ENCODE measurements around the gene LUZP2. TPM values are rescaled to one million over a fixed set of nuclear protein-coding genes. Genes with fewer than 3 reads are reported as not detected.
A peak's percentile ranks its signal among the peaks of the same experiment; 100 is the strongest.

LUZP2 gene
- total RNA-seq, 8 experiments from 2014 or later = 0.46 to 48.5 (median 9.8) TPM

DNA sequence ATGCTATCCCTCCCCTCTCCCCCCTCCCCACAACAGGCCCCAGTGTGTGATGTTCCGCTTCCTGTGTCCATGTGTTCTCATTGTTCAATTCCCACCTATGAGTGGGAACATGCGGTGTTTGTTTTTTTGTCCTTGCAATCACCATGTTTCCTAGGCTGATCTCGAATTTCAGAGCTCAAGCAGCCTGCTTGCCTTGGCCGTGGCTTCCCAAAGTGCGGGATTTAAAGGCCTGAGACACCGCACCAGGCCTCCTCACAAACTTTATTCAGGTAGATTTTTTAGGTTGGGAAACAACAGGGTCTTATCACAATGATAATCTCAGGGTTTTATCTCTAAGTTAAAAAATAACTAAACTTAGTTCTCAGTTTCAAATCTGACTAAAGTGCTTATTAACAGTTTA, 125.4 kb downstream of the LUZP2 start:
- no peak overlapping the region for H3K27ac ChIP-seq
- peaks cover 4 to 15% of the 10 kb centered on the region in 2 donors for H3K4me1 ChIP-seq (replicated peaks in 1 of 2)
- ATAC-seq (replicated peaks in 6 of 8) = no peak
- WGBS, 10 experiments = 17 to 100% (median 61%) methylated on average over 1 to 5 of the region's 6 CpGs; no CpG with 5 or more reads in 2 of the 10 experiments
- no peak overlapping the region for H3K4me3 ChIP-seq
- in situ Hi-C loops (cut with MboI; ENCODE audit: low pct_unique_long_range_greater_than_20kb in 2 of 9, low sequenced_read_pairs in 9 of 9, unreplicated experiment in 9 of 9) = no loop called here

DNA sequence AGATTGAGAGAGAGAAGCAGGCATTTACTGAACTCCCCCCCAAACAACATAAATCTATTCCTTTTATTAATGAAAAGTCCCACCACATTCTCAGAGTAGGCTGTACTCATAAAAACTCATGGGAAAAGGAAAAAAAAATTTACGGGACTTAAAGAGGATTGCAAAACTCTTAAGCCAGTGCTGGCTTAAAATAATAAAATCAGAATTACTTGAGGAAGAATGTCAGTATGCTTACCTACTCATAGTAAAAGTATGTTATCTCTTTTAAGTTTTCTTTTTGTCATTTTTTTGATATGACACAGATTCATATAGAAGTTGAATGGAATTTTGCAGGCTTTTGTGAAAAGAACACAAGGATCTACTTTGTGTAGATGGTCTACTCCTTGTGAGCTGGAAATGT, 126.3 kb downstream of the LUZP2 start:
- Histone ChIP-seq H3K27ac (no peak overlapping the region), H3K4me3 (no peak overlapping the region), H3K4me1 (replicated peaks in 1 of 2) (peaks cover 4 to 15% of the 10 kb centered on the region in 2 donors)
- in situ Hi-C loops (cut with MboI; ENCODE audit: low pct_unique_long_range_greater_than_20kb in 2 of 9, low sequenced_read_pairs in 9 of 9, unreplicated experiment in 9 of 9) = no loop called here
- no peak for ATAC-seq (replicated peaks in 6 of 8)
- WGBS, 10 experiments = 0 to 100% (median 69%) methylated on average over 1 of the region's 1 CpG; no CpG with 5 or more reads in 2 of the 10 experiments

DNA sequence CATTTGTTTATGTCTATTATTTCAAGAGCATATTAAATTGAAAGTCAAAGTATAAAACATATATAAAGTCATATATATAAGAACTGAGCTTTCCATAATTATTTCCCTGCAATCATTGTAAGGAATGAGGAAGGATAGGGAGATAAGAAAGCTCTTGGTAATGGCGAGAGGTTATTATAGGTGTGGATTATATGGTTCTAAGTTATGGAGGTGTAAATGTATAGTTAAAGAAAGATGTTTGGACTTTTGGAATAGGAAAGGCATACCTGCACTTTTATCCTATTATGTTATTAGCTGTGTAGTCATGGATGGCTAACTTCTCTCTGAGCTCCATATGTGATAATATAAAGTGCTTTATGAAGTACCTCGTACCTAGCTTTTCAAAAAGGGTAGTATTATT, 127.6 kb downstream of the LUZP2 start:
- H3K27ac ChIP-seq = no peak overlapping the region
- H3K4me3 ChIP-seq = no peak overlapping the region
- 8 to 100% (median 83%) methylated on average over 1 to 2 of the region's 2 CpGs; no CpG with 5 or more reads in 2 of the 10 experiments for WGBS, 10 experiments
- no peak for ATAC-seq (replicated peaks in 6 of 8)
- in situ Hi-C loops (cut with MboI; ENCODE audit: low pct_unique_long_range_greater_than_20kb in 2 of 9, low sequenced_read_pairs in 9 of 9, unreplicated experiment in 9 of 9) = no loop called here
- H3K4me1 ChIP-seq (replicated peaks in 1 of 2) = peaks cover 4 to 19% of the 10 kb centered on the region in 2 donors

DNA sequence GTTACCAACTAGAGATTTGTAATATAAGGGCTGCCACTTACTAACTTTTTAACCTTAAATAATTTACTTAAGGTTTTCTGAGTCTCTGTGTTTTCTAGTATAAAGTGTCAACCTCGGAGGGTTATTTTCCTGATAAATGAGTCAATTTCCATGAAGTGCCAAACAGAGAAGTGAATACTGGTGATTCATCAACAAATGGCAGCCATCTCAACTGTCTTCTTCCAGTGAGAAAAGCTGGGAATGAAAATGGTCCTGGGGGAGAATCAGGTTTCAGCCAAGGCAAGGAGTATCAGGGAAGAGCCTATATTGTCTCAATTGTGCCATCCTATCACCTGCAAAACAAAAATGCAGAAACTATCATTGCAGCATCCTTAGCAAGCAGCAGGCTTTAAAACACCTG, 129.1 kb downstream of the LUZP2 start:
- Histone ChIP-seq H3K4me3 (no peak overlapping the region), H3K27ac (no peak overlapping the region), H3K4me1 (replicated peaks in 1 of 2) (peaks cover 4 to 19% of the 10 kb centered on the region in 2 donors)
- peak in 4 of 8 experiments; percentile 12 to 54 (median 44) for ATAC-seq (replicated peaks in 6 of 8)
- in situ Hi-C loops (cut with MboI; ENCODE audit: low pct_unique_long_range_greater_than_20kb in 2 of 9, low sequenced_read_pairs in 9 of 9, unreplicated experiment in 9 of 9) = no loop called here
- 0 to 100% (median 53%) methylated on average over 1 of the region's 1 CpG; no CpG with 5 or more reads in 2 of the 10 experiments for WGBS, 10 experiments

DNA sequence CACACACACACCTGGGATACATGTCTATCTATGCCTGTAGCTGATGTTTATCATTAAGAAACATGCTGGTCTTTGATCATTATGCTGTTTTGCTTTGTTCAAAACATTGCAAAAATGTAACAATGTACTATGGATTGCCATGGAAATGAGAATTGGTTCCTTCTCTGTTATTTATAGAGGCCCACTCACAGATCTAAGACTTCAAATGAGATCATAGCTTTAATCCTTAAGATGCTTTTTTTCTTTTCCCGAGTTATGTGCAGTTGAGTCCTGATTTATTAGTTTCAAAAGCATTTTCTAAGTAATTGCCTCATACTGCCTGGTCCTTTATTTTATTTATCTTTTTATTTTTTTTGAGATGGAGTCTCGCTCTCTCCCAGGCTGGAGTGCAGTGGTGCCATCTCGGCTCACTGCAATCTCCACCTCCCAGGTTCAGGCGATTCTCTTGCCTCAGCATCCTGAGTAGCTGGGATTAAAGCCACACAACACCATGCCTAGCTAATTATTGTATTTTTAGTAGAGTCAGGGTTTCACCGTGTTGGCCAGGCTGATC, 131.4 kb downstream of the LUZP2 start:
- Histone ChIP-seq H3K4me3 (no peak overlapping the region), H3K4me1 (replicated peaks in 1 of 2) (peaks cover 4 to 19% of the 10 kb centered on the region in 2 donors), H3K27ac (no peak overlapping the region)
- ATAC-seq (replicated peaks in 6 of 8) = peak in 5 of 8 experiments; percentile 80 to 93 (median 83)
- whole genome bisulfite sequencing, 10 experiments = 21 to 100% (median 68%) methylated on average over 2 to 5 of the region's 5 CpGs; no CpG with 5 or more reads in 2 of the 10 experiments
- in situ Hi-C loops (cut with MboI; ENCODE audit: low pct_unique_long_range_greater_than_20kb in 2 of 9, low sequenced_read_pairs in 9 of 9, unreplicated experiment in 9 of 9) = no loop called here

DNA sequence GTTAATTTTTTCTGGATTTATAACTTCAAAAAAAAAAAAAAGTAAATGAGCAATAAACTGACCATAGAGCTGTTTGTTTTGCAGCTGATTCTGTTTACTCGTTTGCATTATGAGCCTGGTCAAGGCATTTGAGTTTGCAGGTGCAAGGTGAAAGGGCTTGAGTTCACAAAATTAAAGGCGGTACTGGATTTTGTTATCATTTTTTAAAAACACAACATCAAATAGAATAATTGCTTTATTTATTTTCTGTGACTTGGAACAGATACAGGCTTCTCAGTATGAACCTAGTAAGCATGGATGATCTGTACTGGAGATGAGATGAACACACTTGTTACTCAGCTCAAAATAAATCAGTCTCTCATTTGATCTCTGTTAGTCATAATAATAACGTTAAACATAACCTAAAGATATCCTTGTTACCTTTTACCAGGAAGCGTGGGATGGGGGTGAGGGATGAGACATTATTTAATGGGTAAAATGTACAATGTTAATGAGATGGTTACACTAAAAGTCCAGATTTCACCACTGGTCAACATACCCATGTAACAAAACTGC, 137.8 kb downstream of the LUZP2 start:
- in situ Hi-C loops (cut with MboI; ENCODE audit: low pct_unique_long_range_greater_than_20kb in 2 of 9, low sequenced_read_pairs in 9 of 9, unreplicated experiment in 9 of 9) = no loop called here
- ATAC-seq (replicated peaks in 6 of 8) = no peak
- 13 to 96% (median 83%) methylated on average over 2 to 4 of the region's 4 CpGs; no CpG with 5 or more reads in 1 of the 10 experiments for WGBS, 10 experiments
- Histone ChIP-seq H3K4me1 (replicated peaks in 1 of 2) (no peaks in the 10 kb centered on the region), H3K27ac (no peak overlapping the region), H3K4me3 (no peak overlapping the region)

DNA sequence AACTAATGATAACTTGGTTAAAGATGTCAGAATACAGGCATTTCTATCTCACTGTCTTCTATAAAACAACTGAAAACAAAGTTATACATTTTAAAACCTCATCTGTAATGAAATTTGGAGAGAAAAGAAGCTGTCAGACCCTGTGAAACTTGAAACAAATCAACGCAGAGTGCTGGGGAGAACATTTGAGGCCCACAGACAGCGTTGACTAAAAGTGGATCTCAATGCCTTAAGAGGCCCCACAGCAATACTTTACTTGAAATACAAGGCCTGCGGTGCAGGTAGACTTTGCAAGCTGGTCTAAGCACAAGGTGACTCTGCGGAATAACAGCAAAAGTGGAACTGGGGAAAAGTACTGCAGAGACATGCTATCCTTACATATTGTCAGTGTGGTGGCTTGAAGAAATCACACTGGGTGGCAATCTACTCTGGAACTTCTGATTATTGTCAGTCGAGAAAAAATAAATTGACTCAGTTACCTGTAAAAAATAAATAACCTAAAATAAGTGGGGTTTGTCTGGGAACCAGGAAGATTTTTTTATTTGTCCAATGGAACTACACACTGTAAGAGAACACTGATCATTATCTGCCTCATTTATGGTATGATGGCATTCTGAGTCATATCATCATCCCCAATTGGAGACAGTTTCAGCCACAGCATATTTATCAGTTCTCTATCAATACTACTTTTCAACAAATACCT, 138.9 kb downstream of the LUZP2 start:
- 40 to 96% (median 78%) methylated on average over 3 to 5 of the region's 5 CpGs; no CpG with 5 or more reads in 1 of the 10 experiments for WGBS, 10 experiments
- H3K4me3 ChIP-seq = no peak overlapping the region
- in situ Hi-C loops (cut with MboI; ENCODE audit: low pct_unique_long_range_greater_than_20kb in 2 of 9, low sequenced_read_pairs in 9 of 9, unreplicated experiment in 9 of 9) = no loop called here

DNA sequence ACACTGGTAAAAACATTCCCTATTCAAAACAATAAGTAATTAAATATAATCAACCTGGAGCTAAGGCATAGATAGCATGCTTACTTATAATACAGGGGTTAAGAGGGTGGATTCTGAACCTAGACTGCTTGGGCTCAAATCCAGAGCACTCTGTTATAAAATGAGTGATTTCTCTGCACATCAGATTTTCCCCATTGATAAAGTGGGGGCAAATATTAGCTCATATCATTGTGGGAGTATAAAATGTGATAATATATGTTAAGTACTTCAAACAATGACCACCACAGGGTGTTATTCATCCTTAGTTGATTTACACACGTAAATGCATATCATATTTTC, 139.4 kb downstream of the LUZP2 start:
- ATAC-seq (replicated peaks in 6 of 8) = peak in 1 of 8 experiments; percentile 9
- no peak overlapping the region for H3K4me3 ChIP-seq
- WGBS, 10 experiments = 22 to 100% (median 82%) methylated on average over 1 of the region's 1 CpG; no CpG with 5 or more reads in 4 of the 10 experiments
- H3K27ac ChIP-seq = no peak overlapping the region
- H3K4me1 ChIP-seq (replicated peaks in 1 of 2) = no peaks in the 10 kb centered on the region
- in situ Hi-C loops (cut with MboI; ENCODE audit: low pct_unique_long_range_greater_than_20kb in 2 of 9, low sequenced_read_pairs in 9 of 9, unreplicated experiment in 9 of 9) = no loop called here

More for the DNA sequence above, 138.9 kb downstream of the LUZP2 start:
- no peak overlapping the region for H3K27ac ChIP-seq
- peak in 3 of 8 experiments; percentile 31 to 87 (median 71) for ATAC-seq (replicated peaks in 6 of 8)
- H3K4me1 ChIP-seq (replicated peaks in 1 of 2) = no peaks in the 10 kb centered on the region

DNA sequence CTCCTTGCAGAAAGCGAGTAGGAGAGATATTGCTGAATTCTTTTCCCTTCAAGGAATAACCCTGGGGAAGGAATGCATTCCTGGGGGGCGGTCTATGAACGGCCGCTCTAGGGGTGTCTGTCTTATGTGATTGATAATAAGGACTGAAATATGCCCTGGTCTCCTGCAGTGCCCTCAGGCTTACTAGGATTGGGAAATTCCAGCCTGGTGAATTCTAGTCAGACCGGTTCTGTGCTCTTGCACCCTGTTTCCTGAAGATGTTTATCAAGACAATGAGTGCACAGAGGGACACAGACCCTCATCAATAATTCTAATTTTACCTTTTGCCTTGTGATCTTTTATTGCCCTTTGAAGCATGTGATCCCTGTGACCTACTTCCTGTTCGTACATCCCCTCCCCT, 140.7 kb downstream of the LUZP2 start:
- in situ Hi-C loops (cut with MboI; ENCODE audit: low pct_unique_long_range_greater_than_20kb in 2 of 9, low sequenced_read_pairs in 9 of 9, unreplicated experiment in 9 of 9) = no loop called here
- no peak overlapping the region for H3K27ac ChIP-seq
- H3K4me3 ChIP-seq = no peak overlapping the region
- WGBS, 10 experiments = 20 to 100% (median 75%) methylated on average over 1 to 5 of the region's 6 CpGs; no CpG with 5 or more reads in 1 of the 10 experiments
- no peak for ATAC-seq (replicated peaks in 6 of 8)
- H3K4me1 ChIP-seq (replicated peaks in 1 of 2) = no peaks in the 10 kb centered on the region

DNA sequence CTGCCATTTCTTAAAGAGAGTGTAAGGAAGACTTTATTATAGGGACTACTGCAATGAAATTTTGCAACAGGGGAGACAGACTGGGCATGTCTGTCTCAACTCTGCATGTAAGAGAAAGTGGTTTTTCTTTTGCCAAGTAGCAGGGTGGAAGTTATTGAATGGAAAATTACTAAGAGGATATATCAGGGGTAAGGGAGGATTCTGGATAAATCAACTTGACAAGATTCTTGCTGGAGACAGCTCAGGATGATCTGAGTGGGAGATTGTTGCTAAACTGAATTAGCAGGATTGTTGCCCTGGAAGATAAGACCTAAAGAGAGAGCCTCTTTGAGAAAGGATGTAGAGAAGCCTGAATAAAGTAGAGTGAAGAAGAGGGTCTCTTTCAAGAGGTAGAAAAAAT, 145.8 kb downstream of the LUZP2 start:
- no peak for ATAC-seq (replicated peaks in 6 of 8)
- in situ Hi-C loops (cut with MboI; ENCODE audit: low pct_unique_long_range_greater_than_20kb in 2 of 9, low sequenced_read_pairs in 9 of 9, unreplicated experiment in 9 of 9) = no loop called here
- no peak overlapping the region for H3K4me3 ChIP-seq
- no peaks in the 10 kb centered on the region for H3K4me1 ChIP-seq (replicated peaks in 1 of 2)
- H3K27ac ChIP-seq = no peak overlapping the region

DNA sequence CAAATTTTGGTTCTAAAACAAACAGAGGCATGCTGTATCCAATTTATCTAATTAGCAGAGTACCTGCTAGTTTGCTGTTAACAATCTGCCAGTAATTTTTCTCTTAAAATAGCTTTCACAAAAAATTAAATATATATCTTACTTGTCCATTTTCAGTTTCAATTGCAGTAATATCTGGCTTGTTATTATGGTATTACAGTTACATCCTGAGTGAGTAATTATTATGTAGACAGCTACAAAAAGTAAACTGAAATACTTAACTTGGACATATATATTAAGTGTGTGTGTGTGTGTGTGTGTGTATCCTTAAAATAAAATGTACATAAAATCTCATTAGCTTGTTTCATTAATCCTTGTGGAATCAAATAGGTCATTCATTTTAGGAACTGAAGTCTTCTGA, 148.7 kb downstream of the LUZP2 start:
- in situ Hi-C loops (cut with MboI; ENCODE audit: low pct_unique_long_range_greater_than_20kb in 2 of 9, low sequenced_read_pairs in 9 of 9, unreplicated experiment in 9 of 9) = no loop called here
- H3K27ac ChIP-seq = no peak overlapping the region
- no peak overlapping the region for H3K4me3 ChIP-seq
- no peak for ATAC-seq (replicated peaks in 6 of 8)
- H3K4me1 ChIP-seq (replicated peaks in 1 of 2) = no peaks in the 10 kb centered on the region

DNA sequence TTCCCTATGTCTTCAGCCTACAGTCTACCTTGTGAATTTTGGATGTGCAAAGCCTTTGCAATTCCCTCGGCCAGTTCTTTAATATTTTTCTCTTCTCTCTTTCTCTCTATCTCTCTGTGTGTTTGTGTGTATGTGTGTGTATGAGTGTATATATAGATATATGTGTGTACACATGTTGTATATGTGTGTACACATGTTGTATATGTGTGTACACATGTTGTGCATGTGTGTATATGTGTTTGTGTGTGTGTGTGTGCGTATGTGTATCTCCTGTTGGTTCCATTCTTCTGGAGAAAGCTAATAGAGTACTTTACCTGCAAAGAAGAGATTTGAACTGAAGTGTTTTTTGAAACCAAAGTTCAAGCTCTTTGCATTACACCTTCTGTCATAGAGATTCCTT, 155.0 kb downstream of the LUZP2 start:
- 0 to 100% (median 80%) methylated on average over 1 to 2 of the region's 2 CpGs; no CpG with 5 or more reads in 1 of the 10 experiments for WGBS, 10 experiments
- in situ Hi-C loops (cut with MboI; ENCODE audit: low pct_unique_long_range_greater_than_20kb in 2 of 9, low sequenced_read_pairs in 9 of 9, unreplicated experiment in 9 of 9) = no loop called here
- ATAC-seq (replicated peaks in 6 of 8) = no peak
- H3K4me1 ChIP-seq (replicated peaks in 1 of 2) = no peaks in the 10 kb centered on the region
- H3K27ac ChIP-seq = no peak overlapping the region
- H3K4me3 ChIP-seq = no peak overlapping the region

DNA sequence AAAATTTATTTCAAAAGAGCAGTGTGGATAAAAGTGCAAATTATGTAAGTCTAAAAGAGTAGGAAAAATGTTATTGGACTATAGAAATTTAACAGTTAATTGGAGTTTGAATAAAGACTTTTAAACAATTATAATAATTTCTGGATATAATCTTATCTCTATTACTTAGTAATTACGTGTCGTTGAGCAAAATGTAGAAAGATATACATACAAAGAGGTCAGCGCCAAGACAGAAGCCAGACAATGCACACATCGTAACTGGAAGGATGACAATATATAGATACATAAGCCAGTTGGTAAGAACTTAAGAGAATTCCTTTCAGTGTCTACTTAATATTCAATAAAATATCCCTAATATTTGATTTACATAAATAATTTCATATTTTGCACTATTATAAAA, 157.0 kb downstream of the LUZP2 start:
- 48 to 100% (median 90%) methylated on average over 2 to 4 of the region's 4 CpGs for WGBS, 10 experiments
- H3K4me1 ChIP-seq (replicated peaks in 1 of 2) = no peaks in the 10 kb centered on the region
- H3K27ac ChIP-seq = no peak overlapping the region
- no peak for ATAC-seq (replicated peaks in 6 of 8)
- H3K4me3 ChIP-seq = no peak overlapping the region
- in situ Hi-C loops (cut with MboI; ENCODE audit: low pct_unique_long_range_greater_than_20kb in 2 of 9, low sequenced_read_pairs in 9 of 9, unreplicated experiment in 9 of 9) = no loop called here

All from motor neuron (in vitro differentiated cells).